ENCODE data around the gene NTN4. TPM values are rescaled to one million over a fixed set of nuclear protein-coding genes. Genes with fewer than 3 reads are reported as not detected.

Gene NTN4
- total RNA-seq, 1 donor from 2014 or later = 81.3 TPM

GRCh38 chr12:95726903-95727302 is 63.7 kb downstream of the NTN4 start:
- no peak for DNase-seq (ENCODE audit: low read depth)
- Histone ChIP-seq H3K4me3 (ENCODE audit: low read depth, low read length) (no peak overlapping the region), H3K36me3 (ENCODE audit: control insufficient read depth, insufficient read depth, low read length) (no peaks in the 10 kb centered on the region), H3K27me3 (ENCODE audit: control insufficient read depth, insufficient read depth, low read length) (no peaks in the 10 kb centered on the region)
- TF ChIP-seq, protein P1, sequence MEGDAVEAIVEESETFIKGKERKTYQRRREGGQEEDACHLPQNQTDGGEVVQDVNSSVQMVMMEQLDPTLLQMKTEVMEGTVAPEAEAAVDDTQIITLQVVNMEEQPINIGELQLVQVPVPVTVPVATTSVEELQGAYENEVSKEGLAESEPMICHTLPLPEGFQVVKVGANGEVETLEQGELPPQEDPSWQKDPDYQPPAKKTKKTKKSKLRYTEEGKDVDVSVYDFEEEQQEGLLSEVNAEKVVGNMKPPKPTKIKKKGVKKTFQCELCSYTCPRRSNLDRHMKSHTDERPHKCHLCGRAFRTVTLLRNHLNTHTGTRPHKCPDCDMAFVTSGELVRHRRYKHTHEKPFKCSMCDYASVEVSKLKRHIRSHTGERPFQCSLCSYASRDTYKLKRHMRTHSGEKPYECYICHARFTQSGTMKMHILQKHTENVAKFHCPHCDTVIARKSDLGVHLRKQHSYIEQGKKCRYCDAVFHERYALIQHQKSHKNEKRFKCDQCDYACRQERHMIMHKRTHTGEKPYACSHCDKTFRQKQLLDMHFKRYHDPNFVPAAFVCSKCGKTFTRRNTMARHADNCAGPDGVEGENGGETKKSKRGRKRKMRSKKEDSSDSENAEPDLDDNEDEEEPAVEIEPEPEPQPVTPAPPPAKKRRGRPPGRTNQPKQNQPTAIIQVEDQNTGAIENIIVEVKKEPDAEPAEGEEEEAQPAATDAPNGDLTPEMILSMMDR (IDR thresholded peaks at IDR 0.05; ENCODE audit: insufficient read depth, low read length, poor library complexity, severe bottlenecking) = no peak

GRCh38 chr12:95724767-95725166 is 65.8 kb downstream of the NTN4 start:
- no peak for DNase-seq (ENCODE audit: low read depth)
- TF ChIP-seq, protein P1 (IDR thresholded peaks at IDR 0.05; ENCODE audit: insufficient read depth, low read length, poor library complexity, severe bottlenecking) = no peak
- H3K4me3 ChIP-seq (ENCODE audit: low read depth, low read length) = no peak overlapping the region
- no peaks in the 10 kb centered on the region for H3K36me3 ChIP-seq (ENCODE audit: control insufficient read depth, insufficient read depth, low read length)
- H3K27me3 ChIP-seq (ENCODE audit: control insufficient read depth, insufficient read depth, low read length) = no peaks in the 10 kb centered on the region

GRCh38 chr12:95723693-95724384 is 66.7 kb downstream of the NTN4 start:
- TF ChIP-seq, protein P1 (IDR thresholded peaks at IDR 0.05; ENCODE audit: insufficient read depth, low read length, poor library complexity, severe bottlenecking) = no peak
- Histone ChIP-seq H3K27me3 (ENCODE audit: control insufficient read depth, insufficient read depth, low read length) (no peaks in the 10 kb centered on the region), H3K4me3 (ENCODE audit: low read depth, low read length) (no peak overlapping the region), H3K36me3 (ENCODE audit: control insufficient read depth, insufficient read depth, low read length) (no peaks in the 10 kb centered on the region)
- DNase-seq (ENCODE audit: low read depth) = no peak

DNA sequence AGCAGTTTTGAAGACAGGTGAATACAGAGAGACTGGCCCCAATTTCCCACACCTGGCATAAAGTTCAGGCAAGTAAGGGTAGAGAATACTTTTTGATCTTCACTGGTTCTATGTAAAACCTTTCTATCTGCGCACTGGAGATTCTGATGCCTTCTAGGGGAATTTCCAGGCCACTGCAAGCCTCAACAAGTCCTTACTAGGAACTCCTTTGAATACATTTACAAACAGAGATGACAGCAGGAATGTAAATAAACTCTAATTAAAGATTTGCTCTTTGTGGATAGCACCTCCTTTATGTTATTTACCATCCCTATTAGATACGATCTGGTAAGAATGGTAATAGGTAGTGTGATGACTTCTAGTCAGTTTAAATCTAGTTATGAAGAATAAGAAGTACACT is 69.2 kb downstream of the NTN4 start:
- H3K36me3 ChIP-seq (ENCODE audit: control insufficient read depth, insufficient read depth, low read length) = no peaks in the 10 kb centered on the region
- TF ChIP-seq, protein P1 (IDR thresholded peaks at IDR 0.05; ENCODE audit: insufficient read depth, low read length, poor library complexity, severe bottlenecking) = no peak
- no peak overlapping the region for H3K4me3 ChIP-seq (ENCODE audit: low read depth, low read length)
- no peaks in the 10 kb centered on the region for H3K27me3 ChIP-seq (ENCODE audit: control insufficient read depth, insufficient read depth, low read length)
- no peak for DNase-seq (ENCODE audit: low read depth)

DNA sequence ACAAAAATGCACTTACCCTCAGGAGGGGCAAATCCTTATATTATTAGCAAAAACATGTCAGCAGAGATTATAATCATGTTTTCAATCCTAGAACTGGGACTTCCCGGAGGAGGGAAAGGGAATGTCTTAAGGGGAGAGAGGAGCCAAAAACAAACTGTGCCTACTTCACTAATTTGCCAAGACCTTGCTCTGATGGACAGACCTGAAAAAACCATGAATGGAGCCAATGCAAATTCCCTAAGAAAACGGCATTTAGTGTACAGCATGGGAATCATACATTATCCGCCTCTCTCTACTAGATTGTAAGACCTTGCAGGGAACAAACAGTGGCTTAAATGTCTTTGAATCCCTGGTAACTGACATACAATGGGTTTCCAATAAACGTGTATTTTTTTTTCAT is 70.4 kb downstream of the NTN4 start:
- Histone ChIP-seq H3K27me3 (ENCODE audit: control insufficient read depth, insufficient read depth, low read length) (no peaks in the 10 kb centered on the region), H3K36me3 (ENCODE audit: control insufficient read depth, insufficient read depth, low read length) (no peaks in the 10 kb centered on the region), H3K4me3 (ENCODE audit: low read depth, low read length) (no peak overlapping the region)
- TF ChIP-seq, protein P1 (IDR thresholded peaks at IDR 0.05; ENCODE audit: insufficient read depth, low read length, poor library complexity, severe bottlenecking) = no peak
- DNase-seq (ENCODE audit: low read depth) = no peak

DNA sequence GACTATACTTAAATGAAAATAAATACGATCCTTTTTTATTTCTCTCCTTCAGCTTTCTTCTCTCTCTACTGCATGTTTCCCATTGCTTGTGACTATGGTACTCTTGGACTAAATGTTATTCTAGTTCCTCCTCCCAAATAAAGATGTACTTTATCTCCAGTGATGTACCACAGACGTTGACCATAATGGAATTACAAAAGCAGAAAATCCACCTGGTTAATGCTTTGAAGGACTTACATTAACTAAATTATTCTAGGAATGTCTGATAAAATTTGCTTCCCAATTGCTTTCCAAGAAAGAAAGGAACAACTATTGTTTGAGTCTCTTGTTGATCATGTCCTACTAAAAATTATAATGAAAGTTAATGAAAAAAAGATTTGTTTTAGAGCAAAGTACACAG is 71.8 kb downstream of the NTN4 start:
- TF ChIP-seq, protein P1 (IDR thresholded peaks at IDR 0.05; ENCODE audit: insufficient read depth, low read length, poor library complexity, severe bottlenecking) = no peak
- H3K4me3 ChIP-seq (ENCODE audit: low read depth, low read length) = no peak overlapping the region

More for the DNA sequence above, 71.8 kb downstream of the NTN4 start:
- H3K36me3 ChIP-seq (ENCODE audit: control insufficient read depth, insufficient read depth, low read length) = no peaks in the 10 kb centered on the region
- no peak for DNase-seq (ENCODE audit: low read depth)
- H3K27me3 ChIP-seq (ENCODE audit: control insufficient read depth, insufficient read depth, low read length) = no peaks in the 10 kb centered on the region
